HG03432 (cell line): ENCODE data around the gene CEP131.

Experiments used
- ATAC-seq: cut with Tn5 transposase; IDR thresholded peaks from one replicate; pipeline ENCODE4 v1.9.1; 2021; ENCODE audit warnings: mild to moderate bottlenecking, moderate library complexity; ENCODE audit not compliant: unreplicated experiment

CEP131 gene

DNA sequence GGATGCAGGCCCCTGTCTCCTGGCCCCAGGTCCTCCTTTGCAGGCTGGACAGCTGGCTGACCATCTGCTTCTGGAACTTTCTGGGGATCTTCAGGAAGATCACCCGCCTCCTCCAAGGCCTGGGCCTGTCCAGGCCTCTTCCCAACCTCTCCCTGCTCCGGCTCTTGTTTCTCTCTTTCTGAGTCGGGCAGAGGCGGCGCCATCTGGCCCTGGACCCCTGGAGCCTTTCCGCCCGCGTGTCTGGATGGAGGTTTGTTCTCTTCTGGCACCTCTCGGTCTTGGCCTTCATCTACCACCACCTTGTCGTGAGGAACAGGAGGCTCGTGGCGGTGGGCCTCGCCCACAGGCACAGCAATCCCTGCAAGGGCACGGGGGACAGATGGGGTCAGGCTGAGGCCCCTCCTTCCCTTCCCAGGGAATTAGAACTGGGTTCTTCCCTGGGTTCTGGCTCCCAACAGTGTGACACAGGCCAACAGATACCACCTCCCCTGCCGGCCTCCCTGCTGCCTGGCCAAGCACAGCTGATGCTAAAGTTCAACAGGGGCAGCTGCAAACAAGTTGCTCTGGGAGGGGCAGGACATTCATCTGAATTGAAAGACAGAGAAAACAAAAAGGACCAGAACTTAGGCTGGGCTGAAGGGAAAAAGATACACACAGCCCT lies 29.7 kb upstream of the CEP131 start:
- no peak for ATAC-seq

- no peak for ATAC-seq
Observed at GRCh38 chr17:81251709-81252301, 29.0 kb upstream of the CEP131 start.

DNA sequence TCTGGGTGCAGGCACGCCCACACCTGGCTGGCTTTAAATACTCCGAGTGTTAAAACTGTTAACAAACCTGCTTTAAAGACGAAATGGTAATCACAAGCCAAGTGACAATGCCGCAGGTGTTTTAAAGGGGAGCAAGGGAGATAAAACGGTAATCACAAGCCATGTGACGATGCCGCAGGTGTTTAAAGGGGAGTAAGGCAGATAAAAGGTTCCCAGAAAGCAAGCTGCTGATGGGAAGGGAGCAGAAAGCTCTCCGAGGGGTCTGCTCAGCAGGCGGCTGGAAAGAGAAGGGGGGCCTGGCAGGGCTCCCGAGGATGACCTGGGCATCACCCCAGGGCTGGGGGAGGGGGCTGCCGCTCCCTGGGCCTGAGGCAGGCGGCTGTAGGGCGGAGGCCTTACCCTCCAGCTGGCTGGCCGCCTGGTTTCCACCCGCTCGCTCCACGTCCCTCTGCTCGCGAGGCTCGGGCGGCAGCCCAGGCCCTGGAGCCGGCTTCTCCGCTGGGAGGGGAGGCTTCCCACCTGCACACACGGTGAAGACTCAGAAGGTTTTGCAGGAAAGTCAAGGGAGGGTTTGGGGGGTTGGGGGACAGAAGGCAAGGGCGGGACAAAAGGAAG lies 28.4 kb upstream of the CEP131 start:
- ATAC-seq: no peak

DNA sequence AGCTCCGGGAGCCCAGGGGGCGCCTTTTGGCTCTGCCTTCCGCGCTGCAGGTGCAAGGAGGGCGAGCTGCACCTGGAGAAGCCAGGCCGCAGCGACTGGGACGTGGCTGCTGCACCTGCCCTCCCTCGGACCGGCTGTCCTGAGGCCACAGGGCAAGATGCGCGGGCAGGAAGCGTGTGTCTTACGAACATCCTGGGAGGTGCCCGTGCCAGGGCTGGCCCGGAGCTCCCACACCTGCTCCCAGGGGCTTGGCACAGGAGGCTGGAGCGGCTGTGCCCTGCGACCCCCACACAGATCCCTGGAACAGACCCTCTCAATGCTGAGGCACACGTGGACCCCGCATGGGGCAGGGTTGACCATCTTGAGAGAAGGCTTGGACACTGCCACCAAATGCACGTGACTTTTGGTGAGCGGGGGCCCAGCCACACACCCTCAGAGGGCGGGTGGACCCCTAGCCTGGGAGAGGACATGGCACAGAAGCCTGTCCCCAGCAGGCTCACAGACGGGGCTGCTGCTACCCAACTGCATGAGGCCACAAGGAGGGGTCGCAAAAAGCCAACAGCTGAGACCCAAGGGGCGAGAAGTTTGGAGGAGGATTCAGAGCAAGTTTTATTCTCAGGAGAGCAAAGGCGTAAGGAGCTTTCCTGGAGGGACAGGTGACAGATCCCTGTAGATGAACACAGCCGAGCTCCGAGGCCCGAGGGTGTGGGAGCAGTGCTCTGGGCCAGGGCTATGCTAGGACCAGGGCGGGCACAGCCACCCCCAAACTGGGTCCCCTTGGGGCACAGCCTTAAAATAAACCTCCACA lies 27.7 kb upstream of the CEP131 start:
- ATAC-seq: no peak

- ATAC-seq: no peak
Observed at GRCh38 chr17:81249223-81250040, 26.7 kb upstream of the CEP131 start.

- no peak for ATAC-seq
Observed at GRCh38 chr17:81248649-81249048, 25.9 kb upstream of the CEP131 start.

DNA sequence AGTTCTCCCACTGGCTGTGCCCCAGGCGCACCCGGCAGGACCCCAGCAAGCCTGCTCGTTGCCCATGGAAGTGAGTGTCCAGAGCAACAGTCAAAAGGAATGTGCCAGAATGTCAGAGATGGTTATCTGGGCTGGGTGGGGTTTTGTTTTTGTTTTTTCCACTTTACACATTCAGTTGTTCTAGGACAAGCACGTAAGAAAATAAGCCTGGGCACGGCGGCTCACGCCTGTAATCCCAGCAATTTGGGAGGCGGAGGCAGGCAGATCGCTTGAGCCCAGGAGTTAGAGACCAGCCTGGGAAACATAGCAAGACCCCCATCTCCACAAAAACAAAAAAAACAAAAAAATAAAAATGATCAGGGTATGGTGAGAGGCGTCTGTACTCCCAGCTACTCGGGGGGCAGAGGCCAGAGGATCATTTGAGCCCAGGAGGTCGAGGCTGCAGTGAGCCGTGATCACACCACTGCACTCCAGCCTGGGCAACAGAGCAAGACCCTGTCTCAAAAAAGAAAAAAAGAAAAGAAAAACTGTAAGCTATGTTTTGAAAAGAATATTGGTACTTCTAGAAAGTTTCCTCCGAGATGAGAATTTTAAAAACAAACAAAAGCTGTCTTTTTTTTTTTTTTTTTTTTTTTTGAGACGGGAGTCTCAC lies 24.7 kb upstream of the CEP131 start:
- no peak for ATAC-seq

GRCh38 chr17:81246679-81247338 lies 24.0 kb upstream of the CEP131 start:
- ATAC-seq: no peak

DNA sequence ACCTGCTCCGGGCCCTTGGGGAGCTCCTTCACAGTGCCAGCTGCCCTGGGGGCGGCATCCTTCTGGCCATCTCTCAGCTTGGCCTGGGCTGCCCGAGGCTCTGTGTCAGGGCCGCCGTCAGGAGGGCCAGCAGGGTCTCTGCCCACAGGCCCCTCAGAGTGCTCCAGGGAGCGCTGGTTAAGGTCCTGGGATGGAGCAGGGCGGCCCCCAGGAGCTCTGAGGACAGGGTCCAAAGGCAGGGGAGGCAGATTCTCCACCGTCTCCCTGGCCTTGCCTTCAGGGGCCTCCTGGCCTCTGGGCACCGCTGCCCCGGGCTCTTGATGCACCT lies 23.5 kb upstream of the CEP131 start:
- no peak for ATAC-seq

DNA sequence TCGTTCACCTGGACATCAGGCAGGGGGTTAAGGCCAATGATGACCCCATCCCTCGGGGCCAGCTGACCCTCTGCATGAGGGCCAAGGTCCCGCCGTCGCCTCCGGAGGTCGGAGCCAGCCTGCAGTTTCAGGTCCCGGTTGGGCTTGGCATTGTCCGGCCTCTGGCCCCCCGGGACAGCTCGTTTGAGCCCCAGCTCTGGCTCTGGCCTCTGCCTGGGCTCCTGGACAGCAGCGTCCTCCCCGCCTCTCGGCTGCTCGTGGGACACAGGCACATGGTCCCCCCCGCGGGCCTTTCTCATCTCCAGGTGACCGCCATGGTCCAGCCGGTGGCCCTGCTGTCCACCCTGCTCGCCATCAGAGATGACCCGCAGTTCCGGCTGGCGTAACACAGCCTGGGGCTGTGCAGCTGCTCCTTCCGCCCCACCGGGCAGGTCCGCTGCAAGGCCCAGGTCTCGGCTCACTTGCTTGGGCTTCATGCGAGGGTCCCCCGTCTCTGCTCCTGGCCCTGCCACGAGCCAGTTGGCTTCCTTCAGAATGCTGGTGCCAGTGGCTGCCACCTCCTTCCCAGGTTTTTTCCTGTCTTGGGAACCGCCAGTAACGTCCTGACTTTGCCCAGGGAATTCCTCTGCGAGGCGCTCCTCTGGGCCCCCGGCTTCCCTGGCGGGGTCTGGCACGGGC lies 23.0 kb upstream of the CEP131 start:
- ATAC-seq: no peak

DNA sequence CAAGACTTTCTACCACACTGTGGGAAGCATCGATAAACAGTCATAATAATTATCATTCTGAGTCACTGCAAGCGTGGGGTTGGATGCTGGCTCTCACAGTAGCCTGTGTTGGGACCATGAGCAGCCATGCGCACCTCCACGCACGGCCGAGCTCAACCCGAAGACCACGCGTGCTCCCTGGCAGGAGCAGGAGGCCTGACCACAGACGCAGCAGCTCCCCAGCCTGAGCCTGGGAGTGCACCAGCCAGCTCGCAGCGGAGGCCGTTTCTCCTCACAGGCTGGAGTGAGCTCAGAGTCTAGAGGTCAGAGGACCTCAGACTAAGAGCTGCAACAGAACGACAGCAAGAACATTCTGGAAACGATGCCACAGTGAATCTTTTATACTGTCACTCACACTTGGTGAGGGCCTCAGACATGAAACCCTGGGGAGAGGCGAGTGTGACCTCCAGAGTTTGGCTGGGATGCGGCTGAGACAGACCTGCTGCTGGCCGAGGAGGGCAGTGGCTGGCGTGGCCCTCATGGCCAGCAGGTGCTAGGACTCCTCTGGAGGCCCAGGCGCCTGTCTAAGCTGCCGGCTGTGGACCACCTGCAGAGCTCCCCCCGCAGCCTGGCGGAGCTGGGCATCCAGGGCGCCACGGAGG lies 22.4 kb upstream of the CEP131 start:
- no peak for ATAC-seq

DNA sequence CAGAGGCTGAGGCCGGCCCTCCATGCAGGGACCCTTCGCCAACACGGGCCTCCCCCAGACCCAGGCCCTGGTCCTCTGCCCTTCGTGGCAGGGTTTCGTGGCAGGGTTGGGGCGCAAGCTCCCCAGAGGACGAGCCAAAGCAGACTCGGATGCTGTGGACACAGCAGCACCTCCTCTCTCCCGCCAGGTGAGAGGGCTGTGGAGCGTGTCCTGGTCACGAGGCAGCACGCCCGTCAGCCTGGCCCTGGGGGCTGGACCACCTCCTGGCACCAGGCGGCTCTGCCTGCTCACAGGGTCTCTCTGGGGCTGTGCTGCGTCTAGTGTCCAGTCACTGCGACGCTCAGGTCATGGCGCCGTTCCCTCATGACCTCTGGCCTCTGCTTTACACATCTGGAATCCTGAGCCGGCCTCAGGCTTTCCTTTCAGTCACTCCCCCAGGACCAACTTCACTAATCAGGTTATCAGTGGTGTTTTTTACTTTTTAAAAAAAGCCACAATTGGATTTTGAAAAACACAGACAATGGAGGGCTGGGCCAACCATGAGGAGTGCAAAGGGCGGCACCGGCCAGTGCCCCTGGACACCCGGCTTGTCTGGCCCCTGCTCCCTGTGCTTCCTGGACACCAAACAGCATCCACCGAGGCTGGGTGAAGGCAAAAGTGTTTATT lies 21.7 kb upstream of the CEP131 start:
- ATAC-seq: no peak

- no peak for ATAC-seq
Observed at GRCh38 chr17:81243333-81243664, 20.5 kb upstream of the CEP131 start.

- ATAC-seq: no peak
Observed at GRCh38 chr17:81242421-81243332, 19.9 kb upstream of the CEP131 start.

DNA sequence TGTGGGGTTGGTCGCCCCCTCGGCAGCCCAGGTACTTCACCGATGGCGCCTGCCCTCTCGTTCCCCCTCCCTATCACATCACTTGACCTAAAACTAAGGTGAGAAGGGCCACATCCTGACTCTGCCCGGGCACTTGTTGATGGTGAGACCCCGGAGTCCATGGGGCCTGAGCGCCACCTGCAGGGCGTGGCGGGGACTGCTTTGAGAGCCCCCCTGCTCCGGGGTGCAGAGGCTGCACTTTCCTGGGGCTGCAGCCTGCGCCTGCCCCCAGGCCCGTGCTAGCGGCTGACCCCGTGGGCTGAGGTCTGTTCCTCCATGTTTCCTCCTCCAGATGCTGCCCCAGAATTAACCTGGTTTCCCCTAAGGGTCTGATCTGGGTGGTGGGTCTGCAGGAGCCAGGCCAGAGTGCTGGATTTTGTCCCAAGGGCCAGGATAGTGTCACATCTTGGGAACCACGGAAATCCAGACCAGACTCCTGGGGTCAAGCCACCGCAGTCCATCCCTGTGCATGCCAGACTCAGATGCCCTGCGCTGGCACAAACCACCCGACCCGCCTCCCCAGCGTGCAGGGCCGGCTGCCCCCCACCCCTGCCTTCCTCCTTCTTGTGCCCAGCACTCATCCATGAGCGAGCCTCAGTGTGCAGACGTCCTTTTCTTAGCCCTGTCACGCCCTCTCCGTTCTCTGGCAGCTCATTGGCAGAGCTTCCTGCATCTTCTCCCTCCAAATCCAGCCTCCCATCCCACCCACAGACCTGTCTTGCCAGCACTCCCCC lies 19.1 kb upstream of the CEP131 start:
- ATAC-seq: no peak

DNA sequence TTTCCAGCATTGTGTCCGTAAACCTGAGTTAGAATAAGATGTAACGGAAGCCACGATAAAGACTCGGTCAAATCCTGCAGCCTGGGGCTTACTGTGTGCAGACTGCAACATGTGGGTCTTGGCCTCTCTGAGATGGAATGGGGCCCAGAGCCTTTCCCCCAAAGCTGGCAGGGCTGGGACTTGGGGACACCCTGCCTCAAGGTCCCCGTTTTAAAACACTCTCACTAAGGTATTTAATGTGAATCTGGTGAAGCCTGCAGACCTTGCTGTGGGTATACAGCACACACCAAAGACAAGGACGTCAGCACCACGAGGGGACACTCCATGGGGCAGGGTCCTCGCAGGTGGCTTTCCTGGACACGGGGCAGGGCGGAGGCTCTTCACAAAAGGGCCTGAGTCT lies 18.4 kb upstream of the CEP131 start:
- ATAC-seq: no peak

- no peak for ATAC-seq
Observed at GRCh38 chr17:81240761-81241160, 18.0 kb upstream of the CEP131 start.
